ENCODE results near the gene PKD2L1. TPM values are rescaled to one million over a fixed set of nuclear protein-coding genes. Genes with fewer than 3 reads are reported as not detected.
"Not testable (repeated sequence)": the region's sequence is repeated elsewhere in the genome, so short reads cannot be mapped to it uniquely, and the experiment has no call there.

PKD2L1 gene
- total RNA-seq = 0.09 TPM in 1 of 3 replicates, not detected in the others

DNA sequence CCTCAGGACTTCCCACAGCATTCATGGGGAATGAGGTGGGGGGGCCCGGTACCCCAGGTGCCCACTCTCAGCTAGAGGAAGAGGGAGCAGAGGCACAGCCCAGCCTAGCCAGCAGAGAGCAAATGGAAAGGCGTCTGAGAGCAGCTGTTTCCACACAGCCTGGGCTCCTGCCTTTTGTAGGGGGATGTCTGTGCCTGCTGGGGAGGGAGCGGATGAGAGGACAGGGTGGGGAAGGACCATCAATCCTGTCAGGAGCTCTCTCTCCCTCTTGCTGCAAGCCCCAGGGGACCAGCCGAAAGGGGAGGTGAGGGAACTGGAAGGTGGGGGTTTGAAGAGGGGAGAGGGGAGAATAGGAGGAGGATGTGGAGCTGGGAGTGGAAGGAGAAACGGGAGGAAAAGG lies at the start of gene PKD2L1:
Gene PKD2L1 (minus strand): TSS at position 150 of the 400 bp plus-strand sequence. CDS start 125 bp downstream, at position 25.
- H3K27ac Mint-ChIP-seq = no peak within 1 kb of the TSS

DNA sequence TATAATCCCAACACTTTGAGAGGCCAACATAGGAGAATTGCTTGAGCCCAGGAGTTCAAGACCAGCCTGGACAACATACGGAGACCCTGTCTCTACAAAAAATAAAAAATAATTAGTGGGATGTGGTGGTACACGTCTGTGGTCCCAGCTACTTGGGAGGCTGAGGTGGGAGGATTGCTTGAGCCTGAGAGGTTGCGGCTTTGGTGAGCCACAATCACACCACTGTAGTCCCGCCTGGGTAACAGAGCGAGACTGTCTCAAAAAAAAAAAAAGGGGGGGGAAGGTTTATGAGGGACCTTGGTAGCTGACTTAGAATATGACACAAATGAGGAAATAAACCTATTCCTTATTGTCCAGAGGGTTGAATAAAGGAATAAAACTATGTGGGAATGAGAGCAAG lies 47.8 kb upstream of the PKD2L1 start:
- TF ChIP-seq, protein P1, sequence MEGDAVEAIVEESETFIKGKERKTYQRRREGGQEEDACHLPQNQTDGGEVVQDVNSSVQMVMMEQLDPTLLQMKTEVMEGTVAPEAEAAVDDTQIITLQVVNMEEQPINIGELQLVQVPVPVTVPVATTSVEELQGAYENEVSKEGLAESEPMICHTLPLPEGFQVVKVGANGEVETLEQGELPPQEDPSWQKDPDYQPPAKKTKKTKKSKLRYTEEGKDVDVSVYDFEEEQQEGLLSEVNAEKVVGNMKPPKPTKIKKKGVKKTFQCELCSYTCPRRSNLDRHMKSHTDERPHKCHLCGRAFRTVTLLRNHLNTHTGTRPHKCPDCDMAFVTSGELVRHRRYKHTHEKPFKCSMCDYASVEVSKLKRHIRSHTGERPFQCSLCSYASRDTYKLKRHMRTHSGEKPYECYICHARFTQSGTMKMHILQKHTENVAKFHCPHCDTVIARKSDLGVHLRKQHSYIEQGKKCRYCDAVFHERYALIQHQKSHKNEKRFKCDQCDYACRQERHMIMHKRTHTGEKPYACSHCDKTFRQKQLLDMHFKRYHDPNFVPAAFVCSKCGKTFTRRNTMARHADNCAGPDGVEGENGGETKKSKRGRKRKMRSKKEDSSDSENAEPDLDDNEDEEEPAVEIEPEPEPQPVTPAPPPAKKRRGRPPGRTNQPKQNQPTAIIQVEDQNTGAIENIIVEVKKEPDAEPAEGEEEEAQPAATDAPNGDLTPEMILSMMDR (IDR thresholded peaks at IDR 0.05; ENCODE audit: unreplicated experiment) = no peak
- H3K4me1 Mint-ChIP-seq = peaks cover 8% of the 10 kb centered on the region
- H3K36me3 Mint-ChIP-seq = peaks cover 19% of the 10 kb centered on the region
- no peak overlapping the region for H3K27ac Mint-ChIP-seq
- no peak for DNase-seq (ENCODE audit: low spot score in 2 of 2, unreplicated experiment in 2 of 2)
- H3K9me3 Mint-ChIP-seq = no peaks in the 10 kb centered on the region
- H3K4me3 Mint-ChIP-seq = no peak overlapping the region
- H3K27me3 Mint-ChIP-seq (ENCODE audit: low read depth) = no peaks in the 10 kb centered on the region

More for the DNA sequence above, at the start of gene PKD2L1:
- Mint-ChIP-seq H3K4me3 (no peak within 1 kb of the TSS), H3K9me3 (no peaks in the 10 kb centered on the region), H3K4me1 (no peaks in the 10 kb centered on the region), H3K27me3 (ENCODE audit: low read depth) (peaks cover 94% of the 10 kb centered on the region), H3K36me3 (no peaks in the 10 kb centered on the region)
- no peak for DNase-seq (ENCODE audit: low spot score in 2 of 2, unreplicated experiment in 2 of 2)
- TF ChIP-seq, protein P1 (IDR thresholded peaks at IDR 0.05; ENCODE audit: unreplicated experiment) = no peak

DNA sequence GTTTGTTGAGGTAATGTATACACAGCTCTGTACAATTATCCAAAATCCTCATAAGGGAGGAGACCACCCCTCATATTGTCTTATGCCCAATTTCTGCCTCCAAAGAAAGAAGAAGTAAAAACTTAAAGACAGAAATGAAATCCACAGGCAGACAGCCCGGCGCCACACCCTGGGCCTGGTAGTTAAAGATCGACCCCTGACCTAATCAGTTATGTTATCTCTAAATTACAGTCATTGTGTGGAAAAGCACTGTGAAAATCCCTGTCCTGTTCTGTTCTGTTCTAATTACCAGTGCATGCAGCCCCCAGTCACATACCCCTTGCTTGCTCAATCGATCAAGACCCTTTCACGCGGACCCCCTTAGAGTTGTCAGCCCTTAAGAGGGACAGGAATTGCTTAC lies 46.6 kb upstream of the PKD2L1 start:
- H3K4me1 Mint-ChIP-seq; H3K9me3 Mint-ChIP-seq; H3K27me3 Mint-ChIP-seq (ENCODE audit: low read depth); H3K36me3 Mint-ChIP-seq; DNase-seq (ENCODE audit: low spot score in 2 of 2, unreplicated experiment in 2 of 2); H3K4me3 Mint-ChIP-seq: not testable (repeated sequence)
- peak overlapping the region; percentile 68 for H3K27ac Mint-ChIP-seq

DNA sequence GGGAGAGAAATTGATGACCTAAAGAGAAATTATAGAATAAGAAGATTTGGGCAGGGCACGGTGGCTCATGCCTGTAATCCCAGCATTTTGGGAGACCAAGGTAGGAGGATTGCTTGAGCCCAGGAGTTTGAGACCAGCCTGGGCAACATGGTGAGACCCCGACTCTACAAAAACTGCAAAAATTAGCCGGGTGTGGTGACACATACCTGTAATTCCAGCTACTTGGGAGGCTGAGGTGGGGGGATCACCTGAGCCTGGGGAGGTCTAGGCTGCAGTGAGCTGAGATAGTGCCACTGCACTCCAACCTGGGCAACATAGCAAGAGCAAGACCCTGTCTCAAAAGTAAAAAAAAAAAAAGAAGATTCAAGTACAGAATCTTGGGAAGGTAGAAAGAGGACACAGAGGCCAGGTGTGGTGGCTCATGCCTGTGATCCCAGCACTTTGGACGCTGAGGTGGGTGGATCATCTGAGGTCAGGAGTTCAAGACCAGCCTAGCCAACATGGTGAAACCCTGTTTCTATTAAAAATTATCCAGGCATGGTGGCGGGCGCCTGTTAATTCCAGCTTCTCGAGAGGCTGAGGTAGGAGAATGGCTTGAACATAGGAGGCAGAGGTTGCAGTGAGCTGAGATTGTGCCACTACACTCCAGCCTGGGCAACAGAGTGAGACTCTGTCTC lies 44.8 kb upstream of the PKD2L1 start:
- H3K36me3 Mint-ChIP-seq; H3K9me3 Mint-ChIP-seq; DNase-seq (ENCODE audit: low spot score in 2 of 2, unreplicated experiment in 2 of 2); H3K27ac Mint-ChIP-seq; H3K27me3 Mint-ChIP-seq (ENCODE audit: low read depth); H3K4me3 Mint-ChIP-seq: not testable (repeated sequence)
- peaks cover 24% of the 10 kb centered on the region for H3K4me1 Mint-ChIP-seq

DNA sequence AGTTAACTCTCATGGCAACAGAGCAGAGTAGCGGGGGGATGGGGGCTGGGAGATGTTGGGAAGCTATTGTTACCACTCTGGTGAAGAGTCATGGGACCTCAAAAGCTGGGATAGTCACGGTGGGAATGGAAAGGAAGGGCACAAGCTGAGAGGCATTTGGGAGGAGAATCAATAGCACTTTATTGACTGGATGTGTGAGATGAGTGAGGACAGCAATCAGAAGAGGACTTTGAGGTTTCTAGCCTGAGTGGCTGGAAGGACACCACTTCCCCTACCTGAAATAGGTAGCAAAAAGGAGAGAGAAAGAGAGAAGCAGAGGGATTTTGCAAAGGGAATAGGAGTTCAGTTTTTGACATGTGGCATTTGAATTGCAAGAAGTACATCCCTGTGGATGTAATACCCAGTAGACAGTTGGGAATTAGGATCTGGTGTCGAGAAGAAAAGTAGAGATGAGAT lies 44.2 kb upstream of the PKD2L1 start:
- H3K4me1 Mint-ChIP-seq = peaks cover 24% of the 10 kb centered on the region
- H3K27me3 Mint-ChIP-seq (ENCODE audit: low read depth) = no peaks in the 10 kb centered on the region
- no peak overlapping the region for H3K4me3 Mint-ChIP-seq
- no peak overlapping the region for H3K27ac Mint-ChIP-seq
- DNase-seq (ENCODE audit: low spot score in 2 of 2, unreplicated experiment in 2 of 2) = no peak
- H3K36me3 Mint-ChIP-seq = no peaks in the 10 kb centered on the region
- H3K9me3 Mint-ChIP-seq = no peaks in the 10 kb centered on the region
- TF ChIP-seq, protein P1 (IDR thresholded peaks at IDR 0.05; ENCODE audit: unreplicated experiment) = no peak

DNA sequence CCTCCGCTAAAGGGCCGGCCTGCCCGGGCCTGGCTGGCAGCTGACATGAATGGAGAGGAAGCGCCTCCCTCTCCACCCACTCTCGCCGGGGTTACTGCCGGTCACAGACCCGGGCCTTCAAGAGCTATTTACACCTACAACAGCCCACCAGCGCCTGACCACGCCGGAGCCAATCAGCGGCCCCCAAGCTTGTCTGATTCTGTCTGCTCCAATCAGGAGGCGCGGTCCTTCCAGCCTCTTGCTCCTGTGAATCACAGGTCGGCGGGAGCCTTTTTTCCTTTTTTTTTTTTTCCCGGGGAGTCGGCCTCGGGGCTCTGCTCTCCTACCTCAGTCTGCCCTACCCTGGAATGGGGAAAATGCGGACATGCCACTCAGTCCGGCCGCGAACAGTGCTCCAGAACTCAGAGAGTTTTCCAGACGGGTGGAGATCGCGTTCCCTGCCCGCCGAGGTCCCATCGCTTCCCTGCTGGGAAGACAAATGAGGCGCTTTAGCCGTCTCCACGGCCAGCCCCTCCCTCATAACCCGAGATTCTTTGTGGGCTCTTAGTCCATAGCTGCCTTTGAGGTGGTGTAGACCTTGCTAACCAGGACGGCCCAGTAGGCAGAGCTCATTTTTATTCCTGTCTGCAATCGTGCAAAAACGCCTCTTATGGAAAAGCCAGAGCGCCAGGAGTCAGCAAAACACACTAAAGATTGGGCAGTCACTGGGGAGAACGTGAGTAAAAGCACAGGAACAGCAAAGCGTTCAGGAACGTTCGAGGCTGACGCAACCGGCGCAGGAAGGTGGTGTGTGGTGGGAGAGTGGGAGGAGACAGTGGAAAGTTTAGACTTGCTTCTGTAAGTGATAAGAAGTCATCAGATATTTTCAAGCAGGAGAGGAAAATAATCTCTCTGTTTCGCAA lies 43.5 kb upstream of the PKD2L1 start:
- DNase-seq (ENCODE audit: low spot score in 2 of 2, unreplicated experiment in 2 of 2) = peak; percentile 83 to 87
- TF ChIP-seq, protein P1 (IDR thresholded peaks at IDR 0.05; ENCODE audit: unreplicated experiment) = no peak
- H3K4me1 Mint-ChIP-seq = peaks cover 24% of the 10 kb centered on the region
- H3K9me3 Mint-ChIP-seq = no peaks in the 10 kb centered on the region
- H3K4me3 Mint-ChIP-seq = no peak overlapping the region
- no peaks in the 10 kb centered on the region for H3K27me3 Mint-ChIP-seq (ENCODE audit: low read depth)
- H3K27ac Mint-ChIP-seq = no peak overlapping the region
- no peaks in the 10 kb centered on the region for H3K36me3 Mint-ChIP-seq
